GM12874 (cell line): Measurements from ENCODE around the gene CCDC40.

Experiments
- TF ChIP-seq, protein P1 (sequence below): IDR thresholded peaks from 2 replicates; pipeline ENCODE4 v1.5.1; 2011; ENCODE audit warnings: low read depth, mild to moderate bottlenecking, control low read depth, low read length, moderate library complexity; ENCODE audit not compliant: insufficient read depth

CCDC40 gene

DNA sequence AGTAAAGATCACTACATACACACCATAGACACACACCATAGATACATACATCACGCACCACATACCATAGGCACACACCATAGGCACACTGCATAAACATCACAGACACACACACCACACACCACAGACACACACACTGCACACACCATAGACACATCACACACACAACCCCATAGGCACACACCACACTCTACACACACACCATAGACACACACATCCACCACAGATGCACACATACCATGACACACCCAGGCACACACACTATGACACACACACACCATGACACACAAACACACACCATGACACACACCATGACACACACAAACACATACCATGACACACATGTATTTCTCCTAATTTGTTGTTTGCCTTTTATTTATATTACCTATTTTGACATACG, 14.8 kb upstream of the CCDC40 start:
- TF ChIP-seq, protein P1, sequence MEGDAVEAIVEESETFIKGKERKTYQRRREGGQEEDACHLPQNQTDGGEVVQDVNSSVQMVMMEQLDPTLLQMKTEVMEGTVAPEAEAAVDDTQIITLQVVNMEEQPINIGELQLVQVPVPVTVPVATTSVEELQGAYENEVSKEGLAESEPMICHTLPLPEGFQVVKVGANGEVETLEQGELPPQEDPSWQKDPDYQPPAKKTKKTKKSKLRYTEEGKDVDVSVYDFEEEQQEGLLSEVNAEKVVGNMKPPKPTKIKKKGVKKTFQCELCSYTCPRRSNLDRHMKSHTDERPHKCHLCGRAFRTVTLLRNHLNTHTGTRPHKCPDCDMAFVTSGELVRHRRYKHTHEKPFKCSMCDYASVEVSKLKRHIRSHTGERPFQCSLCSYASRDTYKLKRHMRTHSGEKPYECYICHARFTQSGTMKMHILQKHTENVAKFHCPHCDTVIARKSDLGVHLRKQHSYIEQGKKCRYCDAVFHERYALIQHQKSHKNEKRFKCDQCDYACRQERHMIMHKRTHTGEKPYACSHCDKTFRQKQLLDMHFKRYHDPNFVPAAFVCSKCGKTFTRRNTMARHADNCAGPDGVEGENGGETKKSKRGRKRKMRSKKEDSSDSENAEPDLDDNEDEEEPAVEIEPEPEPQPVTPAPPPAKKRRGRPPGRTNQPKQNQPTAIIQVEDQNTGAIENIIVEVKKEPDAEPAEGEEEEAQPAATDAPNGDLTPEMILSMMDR, result no peak

DNA sequence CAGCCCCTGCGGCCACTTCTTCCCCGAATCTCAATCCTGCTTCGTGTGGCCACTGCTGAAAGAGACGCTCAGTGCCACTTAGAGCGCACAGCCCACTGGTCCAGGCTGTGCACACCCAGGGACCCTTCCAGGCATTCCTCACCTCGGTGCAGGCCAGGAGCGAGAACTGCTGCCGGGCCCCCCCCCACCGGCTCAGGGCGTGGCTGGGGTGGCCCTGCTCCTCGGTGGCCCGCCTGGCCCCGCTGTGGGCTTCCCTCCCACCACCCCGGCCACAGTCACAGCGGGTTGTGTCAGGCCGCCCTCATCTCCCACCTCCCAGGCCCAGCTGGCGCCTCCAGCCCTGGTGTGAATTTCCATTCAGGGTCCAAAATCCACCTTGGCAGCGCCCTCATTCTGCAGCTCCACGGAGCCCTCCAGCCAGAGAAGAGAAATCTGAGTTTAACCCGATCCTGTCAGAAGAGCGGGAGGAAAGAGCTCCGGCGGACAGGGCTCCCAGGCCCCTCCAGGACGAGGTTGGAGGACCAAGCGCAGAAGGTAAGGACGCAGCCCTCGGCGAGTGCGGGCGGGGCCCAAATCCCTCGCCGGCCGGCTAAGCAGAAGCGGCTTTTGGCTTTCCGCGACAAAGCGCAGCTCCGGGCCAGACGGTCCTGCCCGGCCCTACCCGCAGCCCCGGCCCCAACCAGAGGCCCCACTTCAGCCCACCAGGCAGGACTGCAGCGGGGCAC, 12.8 kb upstream of the CCDC40 start:
- TF ChIP-seq, protein P1, result no peak

DNA sequence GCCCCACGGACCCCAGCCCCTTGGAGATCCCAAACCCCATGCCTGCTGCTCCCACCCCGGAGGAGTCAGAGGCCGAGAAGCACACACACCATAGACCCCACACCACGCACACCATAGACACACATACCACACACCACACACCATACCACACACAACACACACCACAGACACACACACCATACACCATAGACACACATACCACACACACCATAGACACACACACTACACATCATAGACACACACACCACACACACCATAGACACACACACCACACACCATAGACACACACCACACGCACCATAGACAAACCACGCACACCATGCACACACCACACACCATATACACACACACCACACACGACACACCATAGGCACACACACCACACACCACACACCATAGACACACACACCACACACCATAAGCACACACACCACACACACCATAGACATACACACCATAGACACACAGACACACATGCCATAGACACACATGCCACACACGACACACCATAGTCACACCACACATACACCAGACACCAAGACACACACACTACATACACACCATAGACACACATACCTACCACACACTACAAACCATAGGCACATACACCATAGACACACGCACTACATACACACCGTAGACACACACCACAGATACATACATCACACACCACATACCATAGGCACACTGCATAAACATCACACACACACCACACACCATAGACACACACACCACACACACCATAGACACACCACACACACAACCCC, 12.1 kb upstream of the CCDC40 start:
- TF ChIP-seq, protein P1, result no peak

DNA sequence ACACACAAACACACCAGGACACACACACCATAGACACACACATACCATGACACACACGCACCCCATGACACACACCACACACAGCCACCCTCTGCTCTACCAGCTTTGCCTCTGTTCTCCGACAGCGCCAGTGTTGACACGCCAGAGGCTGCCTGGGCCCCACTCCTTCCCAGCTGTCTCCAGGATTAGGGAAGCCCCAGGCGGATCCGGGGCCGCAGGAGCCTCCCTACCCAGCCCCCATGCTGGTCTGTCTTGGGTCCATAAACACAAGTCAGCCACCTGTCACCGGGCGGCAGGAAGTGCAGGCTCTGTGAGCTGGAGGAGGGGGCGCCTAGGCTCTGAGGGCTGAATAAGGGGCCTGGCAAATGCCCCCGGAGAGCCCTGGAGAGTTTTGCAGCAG, 11.3 kb upstream of the CCDC40 start:
- TF ChIP-seq, protein P1, result no peak

DNA sequence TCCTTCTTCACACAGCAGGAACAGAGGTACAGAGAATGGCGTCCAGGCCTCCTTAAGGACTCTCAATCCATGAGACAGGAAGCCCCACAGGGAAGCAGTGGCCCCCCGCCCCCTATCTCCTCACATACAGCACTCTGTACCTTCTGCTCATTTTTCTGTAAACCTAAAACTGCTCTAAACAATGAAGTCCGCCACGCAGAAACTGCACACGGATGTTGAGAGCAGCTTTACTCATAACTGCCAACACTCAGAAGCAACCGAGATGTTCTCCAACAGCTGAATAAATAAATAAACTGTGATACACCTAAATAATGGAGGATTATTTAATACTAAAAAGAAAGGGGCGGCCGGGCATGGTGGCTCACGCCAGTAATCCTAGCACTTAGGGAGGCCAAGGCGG, 10.6 kb upstream of the CCDC40 start:
- TF ChIP-seq, protein P1, result no peak

DNA sequence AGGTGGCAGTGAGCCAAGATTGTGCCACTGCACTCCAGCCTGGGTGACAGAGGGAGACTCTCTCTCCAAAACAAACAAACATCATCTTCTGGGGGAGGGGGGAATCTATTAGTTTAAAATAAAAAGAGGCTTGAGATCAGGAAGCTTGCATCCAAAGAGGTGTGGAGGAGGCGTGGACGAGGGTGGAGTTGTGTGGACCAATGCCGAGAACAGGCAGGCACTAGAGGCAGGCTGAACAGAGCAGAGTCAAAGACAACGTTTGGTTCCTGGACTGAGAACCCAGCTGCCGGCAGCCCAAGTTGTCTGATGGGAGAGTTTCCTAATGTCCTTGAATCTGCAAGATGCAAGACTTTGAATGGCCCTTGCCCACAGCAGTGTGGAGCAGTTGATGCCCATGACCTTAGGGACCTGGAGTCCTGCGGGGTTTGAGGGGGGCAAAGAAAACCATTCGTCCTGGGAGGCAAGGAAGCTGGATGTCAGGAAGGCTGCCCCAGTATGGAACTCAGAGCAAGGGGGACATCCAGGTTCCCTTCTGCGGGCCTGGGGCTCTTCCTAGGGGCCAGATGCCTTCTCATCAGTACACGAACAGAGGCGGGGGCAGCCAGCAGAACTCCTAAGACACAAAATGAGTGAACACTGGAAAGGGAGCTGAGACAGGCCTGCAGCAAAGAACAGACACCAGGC, 9.9 kb upstream of the CCDC40 start:
- TF ChIP-seq, protein P1, result no peak

DNA sequence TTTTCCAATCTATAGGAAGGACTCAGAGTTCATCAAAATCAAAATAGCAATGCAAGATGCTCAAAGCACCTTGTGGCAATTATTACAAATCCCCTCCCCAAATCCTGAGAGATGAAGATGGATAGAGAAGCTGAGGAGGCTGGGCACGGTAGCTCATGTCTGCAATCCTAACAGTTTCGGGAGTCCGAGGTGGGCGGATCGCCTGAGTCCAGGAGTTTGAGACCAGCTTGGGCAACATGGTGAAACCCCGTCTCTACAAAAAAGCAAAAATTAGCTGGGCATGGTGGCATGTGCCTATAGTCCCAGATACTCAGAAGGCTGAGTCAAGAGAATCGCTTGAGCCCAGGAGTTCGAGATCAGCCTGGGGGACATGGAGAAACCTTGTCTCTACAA, 9.4 kb upstream of the CCDC40 start:
- TF ChIP-seq, protein P1, result no peak
